Stomach smooth muscle (tissue), 2 donors: Measurements from ENCODE around the gene DMRT3.

Experiments used
- H3K27ac ChIP-seq: one replicate; pipeline ENCODE4 v1.7.0; 2013; ENCODE audit warnings: mild to moderate bottlenecking, low read length, inconsistent platforms
- H3K27me3 ChIP-seq, 2 donors: one replicate each; pipeline ENCODE4 v1.7.0; 2013; ENCODE audit warnings: low read length in 2 of 2; ENCODE audit not compliant: insufficient read depth in 2 of 2, control insufficient read depth in 1 of 2
- H3K36me3 ChIP-seq, 2 donors: one replicate each; pipeline ENCODE4 v1.7.0; 2013; ENCODE audit warnings: low read length in 2 of 2; ENCODE audit not compliant: control insufficient read depth in 2 of 2, insufficient read depth in 2 of 2
- H3K4me1 ChIP-seq: one replicate; pipeline ENCODE4 v1.7.0; 2013; ENCODE audit warnings: low read length; ENCODE audit not compliant: control insufficient read depth, insufficient read depth
- H3K4me3 ChIP-seq, 2 donors: one replicate each; pipeline ENCODE4 v1.7.0; 2013; ENCODE audit warnings: low read length in 2 of 2
- H3K9ac ChIP-seq, 2 donors: one replicate each; pipeline ENCODE4 v1.7.0; 2013; ENCODE audit warnings: low read length in 2 of 2, mild to moderate bottlenecking in 1 of 2
- H3K9me3 ChIP-seq, 2 donors: one replicate each; pipeline ENCODE4 v1.7.0; 2013; ENCODE audit warnings: low read length in 2 of 2; ENCODE audit not compliant: control insufficient read depth in 2 of 2
- donor health status: healthy.
- donor health status: Pancreatic carcinoma.

The DMRT3 gene

DNA sequence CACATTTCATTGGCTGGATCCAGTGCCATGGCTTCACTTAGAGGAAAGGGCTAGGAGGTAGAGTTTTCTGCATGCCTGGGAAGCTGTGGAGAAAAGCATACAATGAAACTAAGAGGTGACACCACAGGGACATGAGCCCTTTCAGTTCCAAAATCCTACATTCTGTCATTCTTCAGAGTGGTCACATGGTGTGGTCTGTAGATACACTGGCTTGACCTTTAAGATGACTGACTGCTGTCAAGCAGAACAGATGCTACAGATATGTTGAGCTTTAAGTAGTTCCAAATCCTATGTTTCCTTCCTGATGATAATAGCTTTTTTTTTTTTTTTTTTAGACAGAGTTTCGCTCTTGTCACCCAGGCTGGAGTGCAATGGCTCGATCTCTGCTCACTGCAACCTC, 26.2 kb downstream of the DMRT3 start:
- Histone ChIP-seq H3K27ac (no peak overlapping the region), H3K36me3 (no peaks in the 10 kb centered on the region), H3K4me1 (no peaks in the 10 kb centered on the region), H3K27me3 (peaks cover 9 to 15% of the 10 kb centered on the region in 2 donors), H3K9ac (no peak overlapping the region), H3K4me3 (no peak overlapping the region), H3K9me3 (no peaks in the 10 kb centered on the region)

DNA sequence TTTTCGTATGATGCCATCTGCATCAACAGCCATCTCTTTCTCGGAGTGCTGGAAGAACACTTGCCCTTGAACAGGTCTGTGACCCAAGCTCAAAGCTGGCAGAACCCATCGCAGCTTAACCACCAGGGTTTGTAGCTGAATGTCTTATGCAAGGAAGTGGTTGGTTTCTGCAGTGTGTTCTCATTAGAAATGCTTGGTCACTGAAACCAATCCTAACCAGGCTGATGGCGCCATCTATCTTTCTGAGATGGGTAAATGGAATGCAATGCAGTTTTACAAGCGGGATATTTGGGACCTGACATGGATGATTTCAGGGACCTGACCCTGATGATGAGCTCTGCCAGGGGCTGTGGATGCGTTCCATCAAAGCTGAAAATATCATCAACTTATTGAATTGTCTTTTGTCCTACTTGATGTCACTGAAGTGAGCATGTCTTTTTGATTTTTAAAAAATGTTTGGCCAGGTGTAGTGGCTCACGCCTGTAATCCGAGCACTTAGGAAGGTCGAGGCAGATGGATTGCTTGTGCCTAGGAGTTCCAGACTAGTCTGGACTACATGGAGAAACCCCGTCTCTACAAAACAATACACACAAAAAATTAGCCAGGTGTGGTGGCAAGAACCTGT, 28.7 kb downstream of the DMRT3 start:
- no peak overlapping the region for H3K9ac ChIP-seq
- no peaks in the 10 kb centered on the region for H3K4me1 ChIP-seq
- no peaks in the 10 kb centered on the region for H3K9me3 ChIP-seq
- no peak overlapping the region for H3K4me3 ChIP-seq
- H3K36me3 ChIP-seq: no peaks in the 10 kb centered on the region
- peaks cover 17 to 20% of the 10 kb centered on the region in 2 donors for H3K27me3 ChIP-seq
- H3K27ac ChIP-seq: no peak overlapping the region

DNA sequence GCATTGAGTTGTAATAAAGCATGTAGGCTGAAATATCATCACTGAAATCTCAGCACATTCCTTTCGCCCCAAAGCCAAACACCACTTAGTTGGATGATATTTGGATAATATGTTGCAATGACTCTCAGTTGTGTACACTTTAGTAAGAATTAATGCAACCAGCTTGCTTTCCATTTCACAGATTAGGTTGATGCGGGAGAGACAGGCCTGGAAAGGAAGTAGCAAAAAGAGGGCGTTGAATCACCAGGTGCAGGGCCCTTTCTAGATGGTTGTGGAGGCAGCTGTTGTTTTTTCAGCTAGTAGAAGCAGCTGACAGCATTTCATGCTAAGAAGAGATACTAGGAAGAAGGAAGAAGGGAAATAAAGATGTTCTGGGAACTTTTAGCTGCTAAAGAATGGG, 30.9 kb downstream of the DMRT3 start:
- no peaks in the 10 kb centered on the region for H3K9me3 ChIP-seq
- H3K36me3 ChIP-seq: no peaks in the 10 kb centered on the region
- H3K4me1 ChIP-seq: no peaks in the 10 kb centered on the region
- no peak overlapping the region for H3K9ac ChIP-seq
- H3K27me3 ChIP-seq: peaks cover 20 to 23% of the 10 kb centered on the region in 2 donors
- H3K27ac ChIP-seq: no peak overlapping the region
- no peak overlapping the region for H3K4me3 ChIP-seq

DNA sequence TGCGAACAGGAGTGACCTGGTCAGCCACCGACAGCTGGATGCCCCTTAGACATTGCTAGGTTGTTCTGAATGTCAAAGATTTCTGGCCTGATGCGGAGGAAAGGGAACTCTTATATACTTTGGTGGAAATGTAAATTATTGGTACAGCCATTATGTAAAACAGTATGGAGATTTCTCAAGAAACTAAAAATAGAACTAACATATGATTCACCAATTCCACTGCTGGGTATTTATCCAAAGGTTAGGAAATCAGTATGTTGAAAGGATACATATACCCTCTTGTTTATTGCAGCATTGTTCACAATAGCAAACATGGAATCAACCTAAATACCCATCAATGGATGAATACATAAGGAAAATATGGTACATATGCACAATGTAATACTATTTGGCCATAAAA, 31.8 kb downstream of the DMRT3 start:
- Histone ChIP-seq H3K9ac (no peak overlapping the region), H3K9me3 (no peaks in the 10 kb centered on the region), H3K36me3 (no peaks in the 10 kb centered on the region), H3K27me3 (peaks cover 19% of the 10 kb centered on the region in 2 donors), H3K4me1 (no peaks in the 10 kb centered on the region), H3K27ac (no peak overlapping the region), H3K4me3 (no peak overlapping the region)

DNA sequence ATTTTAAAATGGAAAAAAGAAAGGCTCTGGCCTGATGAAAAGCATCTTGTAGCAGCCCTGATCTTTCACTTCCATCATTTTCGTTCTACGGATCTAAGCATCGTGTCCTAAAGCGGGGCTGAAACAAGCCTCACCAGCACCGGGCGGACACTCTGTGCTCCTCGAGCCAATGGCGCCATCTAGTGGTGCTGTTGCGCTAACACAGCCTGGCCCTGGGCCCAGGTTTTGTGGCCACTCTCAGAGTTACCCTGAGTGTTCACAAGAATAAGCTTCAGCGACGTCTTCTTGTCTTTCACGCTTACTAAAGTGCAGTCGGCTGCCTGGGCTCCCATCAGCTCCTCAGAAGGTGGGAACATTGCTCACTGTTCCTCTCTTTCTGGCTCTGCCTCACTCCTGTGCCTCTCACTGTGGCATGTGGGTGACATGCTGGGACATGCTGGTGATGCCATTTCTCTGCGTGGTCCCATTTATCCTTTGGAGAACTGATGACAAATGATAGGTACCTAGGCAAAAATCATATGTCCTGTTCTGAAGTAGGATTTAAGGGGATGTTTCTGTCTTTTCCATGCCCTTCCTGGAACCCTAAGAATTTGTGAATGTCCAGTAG, 32.7 kb downstream of the DMRT3 start:
- Histone ChIP-seq H3K4me3 (no peak overlapping the region), H3K36me3 (no peaks in the 10 kb centered on the region), H3K27me3 (peaks cover 14 to 19% of the 10 kb centered on the region in 2 donors), H3K27ac (no peak overlapping the region), H3K9ac (no peak overlapping the region), H3K4me1 (no peaks in the 10 kb centered on the region), H3K9me3 (no peaks in the 10 kb centered on the region)

DNA sequence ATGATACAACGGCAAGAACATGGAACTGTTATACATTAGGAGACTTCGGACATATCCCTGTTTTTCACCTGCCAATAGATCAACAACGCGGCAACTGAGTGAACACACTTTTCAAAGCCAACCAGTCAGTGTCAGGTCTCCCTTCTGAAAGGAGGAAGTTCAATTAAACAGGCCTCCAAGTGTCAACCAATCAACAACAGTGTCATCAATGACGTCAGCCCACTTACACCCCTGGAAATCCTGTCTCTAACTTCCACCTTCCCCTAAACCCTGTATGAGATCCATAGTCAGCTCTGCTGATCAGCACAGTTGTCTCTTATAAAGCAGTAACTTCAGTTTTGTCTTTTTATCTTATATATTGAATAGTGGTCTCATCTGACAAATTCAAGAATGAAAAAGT, 36.6 kb downstream of the DMRT3 start:
- no peak overlapping the region for H3K4me3 ChIP-seq
- peaks cover 5 to 14% of the 10 kb centered on the region in 2 donors for H3K27me3 ChIP-seq
- no peaks in the 10 kb centered on the region for H3K36me3 ChIP-seq
- H3K4me1 ChIP-seq: no peaks in the 10 kb centered on the region
- no peak overlapping the region for H3K27ac ChIP-seq
- H3K9me3 ChIP-seq: no peaks in the 10 kb centered on the region
- H3K9ac ChIP-seq: no peak overlapping the region

DNA sequence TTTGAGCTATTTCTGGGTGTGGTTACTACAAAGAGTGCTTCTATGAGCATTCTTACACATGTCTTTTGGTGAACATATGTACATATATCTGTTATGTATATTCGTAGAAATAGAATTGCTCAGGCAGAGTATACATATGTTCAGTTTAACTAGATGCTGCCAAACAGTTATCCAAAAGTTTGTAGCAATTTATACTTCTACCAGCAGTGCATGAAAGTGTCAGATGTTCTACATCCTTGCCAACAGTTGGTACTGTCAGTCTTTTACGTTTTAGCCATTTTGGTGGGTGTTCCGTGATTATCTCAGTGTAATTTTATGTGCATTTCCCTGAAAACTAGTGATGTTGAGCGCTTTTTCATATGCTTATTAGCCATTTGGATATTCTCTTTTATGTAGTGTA, 37.8 kb downstream of the DMRT3 start:
- Histone ChIP-seq H3K9me3 (no peaks in the 10 kb centered on the region), H3K36me3 (no peaks in the 10 kb centered on the region), H3K4me3 (no peak overlapping the region), H3K27me3 (peaks cover 0 to 14% of the 10 kb centered on the region in 2 donors), H3K9ac (no peak overlapping the region), H3K4me1 (no peaks in the 10 kb centered on the region), H3K27ac (no peak overlapping the region)

DNA sequence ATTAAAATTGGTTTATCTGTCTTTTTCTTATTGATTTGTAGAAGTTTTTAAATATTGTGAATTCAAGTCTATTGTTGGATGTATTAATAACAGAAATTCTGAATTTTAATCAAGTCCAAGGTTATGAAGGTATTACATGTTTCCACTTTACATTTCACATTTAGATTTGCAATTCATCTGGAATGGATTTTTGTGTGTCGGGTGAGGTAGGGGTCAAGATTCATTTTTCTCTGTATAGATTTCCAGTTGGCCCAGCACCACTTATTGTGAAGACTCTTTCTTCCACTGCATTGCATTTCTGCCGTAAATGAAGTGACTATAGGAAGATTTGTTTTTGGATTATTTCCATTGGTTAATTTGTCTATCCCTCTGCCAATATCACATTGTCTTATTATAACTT, 38.2 kb downstream of the DMRT3 start:
- Histone ChIP-seq H3K27me3 (peaks cover 0 to 11% of the 10 kb centered on the region in 2 donors), H3K4me3 (no peak overlapping the region), H3K27ac (no peak overlapping the region), H3K36me3 (no peaks in the 10 kb centered on the region), H3K9me3 (no peaks in the 10 kb centered on the region), H3K9ac (no peak overlapping the region), H3K4me1 (no peaks in the 10 kb centered on the region)

DNA sequence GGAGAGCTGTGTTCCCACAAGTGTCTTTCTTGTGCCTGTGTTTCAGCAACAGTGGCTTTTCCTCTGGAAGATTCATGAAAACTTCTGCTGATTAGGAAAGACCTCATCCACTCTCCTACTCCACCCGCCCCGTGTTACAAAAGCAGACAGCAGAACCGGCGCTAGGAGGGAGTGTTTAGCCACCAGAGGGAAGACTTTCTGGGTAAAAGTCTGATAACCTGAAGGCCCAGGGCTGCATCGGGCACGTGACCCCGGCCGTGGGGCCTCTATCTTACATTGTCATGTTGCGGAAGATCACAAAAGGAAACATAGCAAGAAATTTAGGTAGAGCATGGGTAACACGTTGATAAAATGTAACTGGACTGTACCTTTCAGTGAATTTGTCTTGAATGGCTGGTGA, 41.7 kb downstream of the DMRT3 start:
- no peak overlapping the region for H3K27ac ChIP-seq
- H3K4me1 ChIP-seq: no peaks in the 10 kb centered on the region
- H3K36me3 ChIP-seq: no peaks in the 10 kb centered on the region
- H3K9me3 ChIP-seq: peaks cover 0 to 7% of the 10 kb centered on the region in 2 donors
- no peak overlapping the region for H3K9ac ChIP-seq
- no peak overlapping the region for H3K4me3 ChIP-seq
- peaks cover 3 to 5% of the 10 kb centered on the region in 2 donors for H3K27me3 ChIP-seq

DNA sequence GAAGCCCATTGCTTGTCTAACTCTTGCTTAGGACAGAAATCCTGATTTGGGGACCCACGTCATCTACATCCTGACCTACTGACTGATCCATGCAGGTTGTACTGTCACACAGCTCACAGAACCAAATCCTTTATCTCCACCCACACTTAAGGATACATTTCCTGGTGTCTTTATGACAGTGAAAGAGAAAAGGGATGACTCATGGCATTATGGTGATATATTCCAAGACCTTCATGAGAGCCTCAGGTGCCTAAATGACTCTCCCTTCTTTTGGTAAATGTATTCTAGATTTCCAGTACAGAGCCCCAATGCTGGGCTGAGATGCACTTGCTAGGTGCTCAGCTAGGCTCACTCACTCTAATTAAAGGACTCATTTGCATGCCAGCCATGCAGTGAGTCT, 47.7 kb downstream of the DMRT3 start:
- Histone ChIP-seq H3K9me3 (peaks cover 0 to 7% of the 10 kb centered on the region in 2 donors), H3K4me3 (no peak overlapping the region), H3K27me3 (peaks cover 11 to 12% of the 10 kb centered on the region in 2 donors), H3K9ac (no peak overlapping the region), H3K4me1 (no peaks in the 10 kb centered on the region), H3K36me3 (no peaks in the 10 kb centered on the region), H3K27ac (no peak overlapping the region)

DNA sequence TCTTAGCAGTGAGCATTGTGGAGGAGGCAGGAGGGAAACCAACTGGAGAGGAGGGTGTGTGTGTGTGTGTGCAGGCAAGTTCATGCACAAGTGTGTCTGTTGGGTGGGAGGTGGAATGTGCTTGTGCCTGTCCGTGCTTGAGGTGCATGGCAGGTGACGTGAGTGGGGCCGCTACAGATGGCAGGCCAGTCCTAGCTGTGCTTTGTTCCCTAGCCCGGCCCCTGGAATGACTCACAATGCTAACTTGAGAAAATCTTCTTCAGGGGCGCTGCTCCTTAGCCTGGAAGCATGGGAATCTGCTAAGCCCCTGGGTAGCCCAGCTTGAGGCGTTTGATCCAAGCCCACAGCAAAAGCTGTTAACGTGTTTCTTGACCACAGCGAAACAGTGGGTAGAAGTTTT, 48.7 kb downstream of the DMRT3 start:
- Histone ChIP-seq H3K4me1 (no peaks in the 10 kb centered on the region), H3K9me3 (peaks cover 0 to 7% of the 10 kb centered on the region in 2 donors), H3K27me3 (peaks cover 11 to 14% of the 10 kb centered on the region in 2 donors), H3K9ac (no peak overlapping the region), H3K4me3 (no peak overlapping the region), H3K36me3 (no peaks in the 10 kb centered on the region), H3K27ac (no peak overlapping the region)
